Prostate gland (tissue), 2 donors: ENCODE data around the gene SCUBE1.

ENCODE experiments used
- POLR2A ChIP-seq: fragments of 450-650 bp; IDR thresholded peaks from one replicate; pipeline ENCODE4 v1.6.1; 2016; ENCODE audit warnings: antibody characterized with exemption, mild to moderate bottlenecking
- POLR2AphosphoS5 ChIP-seq: sonication (generic); formaldehyde crosslinking; IDR thresholded peaks from one replicate; pipeline ENCODE4 v1.6.1; 2017; ENCODE audit warnings: antibody characterized with exemption
- TF ChIP-seq, protein P1 (sequence below), 4 experiments: fragments of 200-600 bp in 2 of 4; fragments of 450-650 bp in 2 of 4; sonication (generic) in 2 of 4; IDR thresholded peaks; 1 replicate in 3 of 4; 2 replicates in 1 of 4; pipeline ENCODE4 v1.5.1; 2016 to 2019; ENCODE audit warnings: antibody characterized with exemption in 4 of 4, mild to moderate bottlenecking in 2 of 4, moderate library complexity in 2 of 4

- TF ChIP-seq POLR2A (no peak), POLR2AphosphoS5 (no peak)
- TF ChIP-seq, protein P1, sequence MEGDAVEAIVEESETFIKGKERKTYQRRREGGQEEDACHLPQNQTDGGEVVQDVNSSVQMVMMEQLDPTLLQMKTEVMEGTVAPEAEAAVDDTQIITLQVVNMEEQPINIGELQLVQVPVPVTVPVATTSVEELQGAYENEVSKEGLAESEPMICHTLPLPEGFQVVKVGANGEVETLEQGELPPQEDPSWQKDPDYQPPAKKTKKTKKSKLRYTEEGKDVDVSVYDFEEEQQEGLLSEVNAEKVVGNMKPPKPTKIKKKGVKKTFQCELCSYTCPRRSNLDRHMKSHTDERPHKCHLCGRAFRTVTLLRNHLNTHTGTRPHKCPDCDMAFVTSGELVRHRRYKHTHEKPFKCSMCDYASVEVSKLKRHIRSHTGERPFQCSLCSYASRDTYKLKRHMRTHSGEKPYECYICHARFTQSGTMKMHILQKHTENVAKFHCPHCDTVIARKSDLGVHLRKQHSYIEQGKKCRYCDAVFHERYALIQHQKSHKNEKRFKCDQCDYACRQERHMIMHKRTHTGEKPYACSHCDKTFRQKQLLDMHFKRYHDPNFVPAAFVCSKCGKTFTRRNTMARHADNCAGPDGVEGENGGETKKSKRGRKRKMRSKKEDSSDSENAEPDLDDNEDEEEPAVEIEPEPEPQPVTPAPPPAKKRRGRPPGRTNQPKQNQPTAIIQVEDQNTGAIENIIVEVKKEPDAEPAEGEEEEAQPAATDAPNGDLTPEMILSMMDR (IDR thresholded peaks at IDR 0.05) = no peak
These were observed 37.4 kb downstream of the SCUBE1 start for GRCh38 chr22:43305806-43306205.
